Measurements from ENCODE around the gene PPAT.
"Not testable (repeated sequence)": the region's sequence is repeated elsewhere in the genome, so short reads cannot be mapped to it uniquely, and the experiment has no call there.

PPAT gene

GRCh38 chr4:56435140-56435926 is at the start of gene PPAT:
Gene PPAT (minus strand): TSS chr4:56435615. CDS start chr4:56435477, 138 bp downstream.
- peaks cover 10% of the 10 kb centered on the region for H3K4me1 ChIP-seq (ENCODE audit: control insufficient read depth, insufficient read depth, low read length)
- peak within 1 kb of the TSS; percentile 91 for H3K9ac ChIP-seq (ENCODE audit: low read length)
- H3K9me3 ChIP-seq (ENCODE audit: control insufficient read depth, low read length) = no peaks in the 10 kb centered on the region
- peak; percentile 99 for DNase-seq (ENCODE audit: low read depth)
- H3K27me3 ChIP-seq (replicated peaks; ENCODE audit: control insufficient read depth, insufficient read depth, low read length) = no peaks in the 10 kb centered on the region
- no peaks in the 10 kb centered on the region for H3K36me3 ChIP-seq (ENCODE audit: control insufficient read depth, insufficient read depth, low read length, severe bottlenecking)
- peak within 1 kb of the TSS; percentile 98 for H3K4me3 ChIP-seq (ENCODE audit: low read length)

- DNase-seq (ENCODE audit: low read depth) = no peak
- H3K36me3 ChIP-seq (ENCODE audit: control insufficient read depth, insufficient read depth, low read length, severe bottlenecking) = peaks cover 90% of the 10 kb centered on the region
- no peak overlapping the region for H3K9ac ChIP-seq (ENCODE audit: low read length)
Measured at GRCh38 chr4:56480691-56481090, 45.3 kb upstream of the PPAT start.

GRCh38 chr4:56477192-56477702 is 41.8 kb upstream of the PPAT start:
- Histone ChIP-seq H3K4me1 (ENCODE audit: control insufficient read depth, insufficient read depth, low read length) (no peaks in the 10 kb centered on the region), H3K36me3 (ENCODE audit: control insufficient read depth, insufficient read depth, low read length, severe bottlenecking) (peaks cover 86% of the 10 kb centered on the region), H3K27me3 (replicated peaks; ENCODE audit: control insufficient read depth, insufficient read depth, low read length) (no peaks in the 10 kb centered on the region), H3K9me3 (ENCODE audit: control insufficient read depth, low read length) (no peaks in the 10 kb centered on the region), H3K4me3 (ENCODE audit: low read length) (no peak overlapping the region), H3K9ac (ENCODE audit: low read length) (no peak overlapping the region)
- DNase-seq (ENCODE audit: low read depth) = no peak

More at GRCh38 chr4:56480691-56481090, 45.3 kb upstream of the PPAT start:
- Histone ChIP-seq H3K9me3 (ENCODE audit: control insufficient read depth, low read length) (no peaks in the 10 kb centered on the region), H3K4me3 (ENCODE audit: low read length) (peak overlapping the region; percentile 29), H3K4me1 (ENCODE audit: control insufficient read depth, insufficient read depth, low read length) (no peaks in the 10 kb centered on the region), H3K27me3 (replicated peaks; ENCODE audit: control insufficient read depth, insufficient read depth, low read length) (no peaks in the 10 kb centered on the region)

- DNase-seq (ENCODE audit: low read depth) = no peak
- Histone ChIP-seq H3K9ac (ENCODE audit: low read length) (no peak overlapping the region), H3K36me3 (ENCODE audit: control insufficient read depth, insufficient read depth, low read length, severe bottlenecking) (peaks cover 94% of the 10 kb centered on the region), H3K27me3 (replicated peaks; ENCODE audit: control insufficient read depth, insufficient read depth, low read length) (no peaks in the 10 kb centered on the region), H3K4me3 (ENCODE audit: low read length) (no peak overlapping the region), H3K4me1 (ENCODE audit: control insufficient read depth, insufficient read depth, low read length) (no peaks in the 10 kb centered on the region), H3K9me3 (ENCODE audit: control insufficient read depth, low read length) (no peaks in the 10 kb centered on the region)
Measured at GRCh38 chr4:56475917-56476316, 40.5 kb upstream of the PPAT start.

- H3K9ac ChIP-seq (ENCODE audit: low read length) = no peak overlapping the region
- peak overlapping the region; percentile 88 for H3K4me3 ChIP-seq (ENCODE audit: low read length)
- H3K27me3 ChIP-seq (replicated peaks; ENCODE audit: control insufficient read depth, insufficient read depth, low read length) = no peaks in the 10 kb centered on the region
- H3K4me1 ChIP-seq (ENCODE audit: control insufficient read depth, insufficient read depth, low read length) = peaks cover 29% of the 10 kb centered on the region
- no peaks in the 10 kb centered on the region for H3K9me3 ChIP-seq (ENCODE audit: control insufficient read depth, low read length)
- peak; percentile 7 for DNase-seq (ENCODE audit: low read depth)
- peaks cover 35% of the 10 kb centered on the region for H3K36me3 ChIP-seq (ENCODE audit: control insufficient read depth, insufficient read depth, low read length, severe bottlenecking)
Measured at GRCh38 chr4:56469489-56470210, 34.2 kb upstream of the PPAT start.

GRCh38 chr4:56468097-56468422 is 32.6 kb upstream of the PPAT start:
- H3K9me3 ChIP-seq (ENCODE audit: control insufficient read depth, low read length) = no peaks in the 10 kb centered on the region
- H3K36me3 ChIP-seq (ENCODE audit: control insufficient read depth, insufficient read depth, low read length, severe bottlenecking) = peaks cover 25% of the 10 kb centered on the region
- peak overlapping the region; percentile 88 for H3K4me3 ChIP-seq (ENCODE audit: low read length)
- peaks cover 29% of the 10 kb centered on the region for H3K4me1 ChIP-seq (ENCODE audit: control insufficient read depth, insufficient read depth, low read length)
- DNase-seq (ENCODE audit: low read depth) = no peak
- H3K27me3 ChIP-seq (replicated peaks; ENCODE audit: control insufficient read depth, insufficient read depth, low read length) = no peaks in the 10 kb centered on the region
- H3K9ac ChIP-seq (ENCODE audit: low read length) = peak overlapping the region; percentile 92

- no peaks in the 10 kb centered on the region for H3K27me3 ChIP-seq (replicated peaks; ENCODE audit: control insufficient read depth, insufficient read depth, low read length)
- no peaks in the 10 kb centered on the region for H3K9me3 ChIP-seq (ENCODE audit: control insufficient read depth, low read length)
- H3K4me1 ChIP-seq (ENCODE audit: control insufficient read depth, insufficient read depth, low read length) = peaks cover 29% of the 10 kb centered on the region
- DNase-seq (ENCODE audit: low read depth) = peak; percentile 97
- H3K4me3 ChIP-seq (ENCODE audit: low read length) = peak within 1 kb of the TSS; percentile 88
- peaks cover 24% of the 10 kb centered on the region for H3K36me3 ChIP-seq (ENCODE audit: control insufficient read depth, insufficient read depth, low read length, severe bottlenecking)
- peak within 1 kb of the TSS; percentile 92 for H3K9ac ChIP-seq (ENCODE audit: low read length)
Measured at GRCh38 chr4:56467284-56468096, 32.1 kb upstream of the PPAT start, which contains the start of gene SRP72. Gene SRP72 (plus strand): TSS chr4:56467617. CDS start chr4:56467636, 19 bp downstream.

- no peaks in the 10 kb centered on the region for H3K27me3 ChIP-seq (replicated peaks; ENCODE audit: control insufficient read depth, insufficient read depth, low read length)
- peak; percentile 45 for DNase-seq (ENCODE audit: low read depth)
- peak overlapping the region; percentile 92 for H3K9ac ChIP-seq (ENCODE audit: low read length)
- H3K36me3 ChIP-seq (ENCODE audit: control insufficient read depth, insufficient read depth, low read length, severe bottlenecking) = peaks cover 24% of the 10 kb centered on the region
- peak overlapping the region; percentile 88 for H3K4me3 ChIP-seq (ENCODE audit: low read length)
- no peaks in the 10 kb centered on the region for H3K9me3 ChIP-seq (ENCODE audit: control insufficient read depth, low read length)
- H3K4me1 ChIP-seq (ENCODE audit: control insufficient read depth, insufficient read depth, low read length) = peaks cover 29% of the 10 kb centered on the region
Measured at GRCh38 chr4:56466910-56467283, 31.5 kb upstream of the PPAT start.

- Histone ChIP-seq H3K4me1 (ENCODE audit: control insufficient read depth, insufficient read depth, low read length) (peaks cover 29% of the 10 kb centered on the region), H3K36me3 (ENCODE audit: control insufficient read depth, insufficient read depth, low read length, severe bottlenecking) (peaks cover 24% of the 10 kb centered on the region), H3K9ac (ENCODE audit: low read length) (peak overlapping the region; percentile 92), H3K4me3 (ENCODE audit: low read length) (peak overlapping the region; percentile 88)
- H3K27me3 ChIP-seq (replicated peaks; ENCODE audit: control insufficient read depth, insufficient read depth, low read length); H3K9me3 ChIP-seq (ENCODE audit: control insufficient read depth, low read length): not testable (repeated sequence)
- DNase-seq (ENCODE audit: low read depth) = peak; percentile 67
Measured at GRCh38 chr4:56466296-56466761, 30.9 kb upstream of the PPAT start.

GRCh38 chr4:56465599-56466295 is 30.3 kb upstream of the PPAT start:
- DNase-seq (ENCODE audit: low read depth) = peak; percentile 16
- Histone ChIP-seq H3K4me3 (ENCODE audit: low read length) (peak overlapping the region; percentile 88), H3K4me1 (ENCODE audit: control insufficient read depth, insufficient read depth, low read length) (peaks cover 29% of the 10 kb centered on the region), H3K9me3 (ENCODE audit: control insufficient read depth, low read length) (no peaks in the 10 kb centered on the region), H3K36me3 (ENCODE audit: control insufficient read depth, insufficient read depth, low read length, severe bottlenecking) (peaks cover 24% of the 10 kb centered on the region), H3K9ac (ENCODE audit: low read length) (peak overlapping the region; percentile 92), H3K27me3 (replicated peaks; ENCODE audit: control insufficient read depth, insufficient read depth, low read length) (no peaks in the 10 kb centered on the region)
